Heart left ventricle (tissue), 13 donors: ENCODE measurements around the gene EFHD2.

Experiments
- CTCF ChIP-seq, 12 donors: fragments of 200-600 bp; sonication (generic) in 4 of 12; IDR thresholded peaks; one replicate each; pipeline versions ENCODE4 v1.5.0 to v1.8.0; 2018 to 2022; ENCODE audit warnings: antibody characterized with exemption in 12 of 12, mild to moderate bottlenecking in 5 of 12
- POLR2A ChIP-seq, 2 donors: fragments of 450-650 bp; IDR thresholded peaks; one replicate each; pipeline ENCODE4 v1.6.1; 2017; ENCODE audit warnings: antibody characterized with exemption in 2 of 2, mild to moderate bottlenecking in 2 of 2, moderate library complexity in 2 of 2
- donor health status: ischemic (EF 13 %, LVEDD 7.1; RV severe dilation, severe dysfunction).
- donor health status: DM: no; HTN: yes; CAD: no.
- donor health status: DM: no; HTN: no; CAD: no.
- donor health status: ischemic (EF 25% LVEDD 6.9; RV normal size, moderate dysfunction).
- donor health status: ischemic (EF 25% LVEDD 5.7; RV mildly dilated, moderate dysfunction).
- donor health status: ischemic (EF 35%, LVEDD 5.7; RV mildly dilated, moderate dysfunction).
- donor health status: nonischemic (EF 11% LVEDD 7.7; RV severe dilation, severe dysfunction).
- donor health status: DM: yes; HTN: yes; CAD: no.
- donor health status: PGD.
- donor health status: ischemic (EF 29% LVEDD 5.4; RV normal size, mild dysfunction).
- donor health status: nonischemic (EF 23%, LVEDD 6.1; RV moderate dilation, normal function).

DNA sequence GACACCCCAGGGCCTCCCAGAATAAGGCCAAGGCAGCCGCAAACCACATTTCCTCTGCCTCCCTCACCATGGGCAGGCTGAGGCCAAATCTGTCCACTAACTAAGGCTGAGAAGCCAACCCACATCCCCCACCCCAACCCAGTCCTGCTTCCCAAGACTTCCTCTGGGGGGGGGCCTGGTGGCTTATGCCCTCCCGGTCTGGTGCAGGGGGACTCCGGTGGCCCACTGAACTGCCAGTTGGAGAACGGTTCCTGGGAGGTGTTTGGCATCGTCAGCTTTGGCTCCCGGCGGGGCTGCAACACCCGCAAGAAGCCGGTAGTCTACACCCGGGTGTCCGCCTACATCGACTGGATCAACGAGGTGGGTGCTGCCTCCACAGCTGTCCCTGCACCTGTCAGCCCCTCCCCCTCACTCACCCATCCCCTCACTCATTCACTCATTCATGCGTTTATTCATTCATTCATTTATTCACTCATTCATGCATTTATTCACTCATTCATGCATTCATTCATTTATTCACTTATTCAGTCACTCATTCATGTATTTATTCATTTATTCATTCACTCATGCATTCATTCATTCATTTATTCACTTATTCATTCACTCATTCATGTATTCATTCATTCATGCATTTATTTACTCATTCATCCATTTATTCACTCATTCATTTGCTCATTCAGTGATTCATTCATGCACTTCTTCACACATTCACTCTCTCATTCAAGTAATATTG lies 35.9 kb downstream of the EFHD2 start:
- TF ChIP-seq CTCF (IDR thresholded peaks at IDR 0.05) (no peak), POLR2A (IDR thresholded peaks at IDR 0.05) (no peak)
